ENCODE measurements around the gene FAM50B.

The FAM50B gene

DNA sequence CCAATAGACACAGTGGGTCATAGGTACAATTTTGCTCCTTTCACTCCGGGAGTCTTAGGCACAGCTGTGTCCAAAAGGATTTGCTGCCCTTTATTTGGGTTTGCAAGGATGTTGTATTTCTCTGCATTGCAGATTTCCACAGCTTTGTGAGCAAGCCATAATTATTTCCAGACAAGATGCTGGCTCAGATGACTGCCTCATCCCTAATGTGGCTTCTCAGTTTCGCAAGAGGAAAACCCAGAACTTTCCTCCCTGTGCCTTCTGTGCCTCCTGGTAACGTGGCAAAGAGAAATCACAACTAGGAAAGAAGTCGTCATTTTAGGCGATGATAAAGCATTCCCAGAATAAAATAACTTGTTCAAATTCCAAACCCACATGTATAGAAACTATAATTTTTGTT, 33.7 kb downstream of the FAM50B start:
- Histone ChIP-seq H3K4me3 (ENCODE audit: low read length) (no peak overlapping the region), H3K27me3 (ENCODE audit: control insufficient read depth, insufficient read depth, low read length) (no peaks in the 10 kb centered on the region), H3K9ac (ENCODE audit: low read length) (no peak overlapping the region), H3K9me3 (ENCODE audit: control insufficient read depth, low read length) (no peaks in the 10 kb centered on the region), H3K36me3 (ENCODE audit: control insufficient read depth, insufficient read depth, low read length) (no peaks in the 10 kb centered on the region), H3K4me1 (ENCODE audit: control insufficient read depth, insufficient read depth, low read length) (peaks cover 12% of the 10 kb centered on the region)

- Histone ChIP-seq H3K27me3 (ENCODE audit: control insufficient read depth, insufficient read depth, low read length) (no peaks in the 10 kb centered on the region), H3K9ac (ENCODE audit: low read length) (no peak overlapping the region), H3K4me1 (ENCODE audit: control insufficient read depth, insufficient read depth, low read length) (peaks cover 25% of the 10 kb centered on the region), H3K36me3 (ENCODE audit: control insufficient read depth, insufficient read depth, low read length) (no peaks in the 10 kb centered on the region), H3K9me3 (ENCODE audit: control insufficient read depth, low read length) (no peaks in the 10 kb centered on the region), H3K4me3 (ENCODE audit: low read length) (no peak overlapping the region)
These were observed 35.0 kb downstream of the FAM50B start for GRCh38 chr6:3884007-3884745.

DNA sequence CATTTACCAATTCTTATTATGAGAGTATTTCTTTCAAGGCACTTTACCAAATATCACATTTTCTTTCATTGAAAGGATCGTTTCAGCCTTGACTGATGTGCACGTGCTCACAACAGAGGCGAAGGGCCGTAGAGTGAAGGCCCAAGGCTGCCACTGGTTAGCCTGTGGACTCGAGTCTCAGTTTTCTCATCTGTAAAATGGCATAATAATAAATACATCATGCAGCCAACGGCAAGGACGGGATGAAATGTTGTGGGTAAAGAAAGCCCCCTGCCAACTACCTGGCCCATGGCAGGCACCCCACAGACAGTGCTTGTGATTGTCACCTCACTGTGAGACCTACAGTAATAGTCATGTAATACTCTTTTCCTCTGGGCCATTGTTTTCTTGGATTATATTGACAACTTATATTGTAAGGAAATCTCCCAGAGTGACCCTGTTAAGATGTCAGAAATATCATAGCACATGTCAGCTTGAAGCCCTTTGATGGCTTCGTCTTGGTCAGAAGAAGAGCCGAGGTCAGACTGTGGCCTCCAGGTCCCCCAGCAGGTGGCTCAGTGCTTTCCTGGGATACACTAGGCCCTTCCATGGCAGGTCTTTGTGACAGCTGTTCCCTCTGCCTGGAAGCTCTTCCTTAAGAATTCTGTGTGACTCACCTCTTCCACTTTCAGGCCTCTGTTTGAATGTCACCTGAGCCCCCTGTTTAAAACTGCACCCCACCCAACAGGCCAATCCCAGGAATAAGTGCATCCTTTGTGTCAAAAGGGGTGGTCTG, 36.3 kb downstream of the FAM50B start:
- no peak overlapping the region for H3K4me3 ChIP-seq (ENCODE audit: low read length)
- peaks cover 28% of the 10 kb centered on the region for H3K4me1 ChIP-seq (ENCODE audit: control insufficient read depth, insufficient read depth, low read length)
- no peak overlapping the region for H3K9ac ChIP-seq (ENCODE audit: low read length)
- no peaks in the 10 kb centered on the region for H3K36me3 ChIP-seq (ENCODE audit: control insufficient read depth, insufficient read depth, low read length)
- H3K27me3 ChIP-seq (ENCODE audit: control insufficient read depth, insufficient read depth, low read length) = no peaks in the 10 kb centered on the region
- no peaks in the 10 kb centered on the region for H3K9me3 ChIP-seq (ENCODE audit: control insufficient read depth, low read length)

- no peaks in the 10 kb centered on the region for H3K9me3 ChIP-seq (ENCODE audit: control insufficient read depth, low read length)
- H3K9ac ChIP-seq (ENCODE audit: low read length) = no peak overlapping the region
- H3K4me1 ChIP-seq (ENCODE audit: control insufficient read depth, insufficient read depth, low read length) = peaks cover 28% of the 10 kb centered on the region
- H3K27me3 ChIP-seq (ENCODE audit: control insufficient read depth, insufficient read depth, low read length) = no peaks in the 10 kb centered on the region
- H3K4me3 ChIP-seq (ENCODE audit: low read length) = no peak overlapping the region
- no peaks in the 10 kb centered on the region for H3K36me3 ChIP-seq (ENCODE audit: control insufficient read depth, insufficient read depth, low read length)
These were observed 38.1 kb downstream of the FAM50B start for GRCh38 chr6:3887150-3887700.

- Histone ChIP-seq H3K36me3 (ENCODE audit: control insufficient read depth, insufficient read depth, low read length) (no peaks in the 10 kb centered on the region), H3K4me3 (ENCODE audit: low read length) (no peak overlapping the region), H3K9me3 (ENCODE audit: control insufficient read depth, low read length) (no peaks in the 10 kb centered on the region), H3K27me3 (ENCODE audit: control insufficient read depth, insufficient read depth, low read length) (no peaks in the 10 kb centered on the region), H3K4me1 (ENCODE audit: control insufficient read depth, insufficient read depth, low read length) (peaks cover 28% of the 10 kb centered on the region), H3K9ac (ENCODE audit: low read length) (no peak overlapping the region)
These were observed 39.2 kb downstream of the FAM50B start for GRCh38 chr6:3888153-3888957.

GRCh38 chr6:3890047-3890446, 40.9 kb downstream of the FAM50B start:
- Histone ChIP-seq H3K9me3 (ENCODE audit: control insufficient read depth, low read length) (no peaks in the 10 kb centered on the region), H3K4me1 (ENCODE audit: control insufficient read depth, insufficient read depth, low read length) (peaks cover 28% of the 10 kb centered on the region), H3K36me3 (ENCODE audit: control insufficient read depth, insufficient read depth, low read length) (no peaks in the 10 kb centered on the region), H3K27me3 (ENCODE audit: control insufficient read depth, insufficient read depth, low read length) (no peaks in the 10 kb centered on the region), H3K9ac (ENCODE audit: low read length) (no peak overlapping the region), H3K4me3 (ENCODE audit: low read length) (no peak overlapping the region)

DNA sequence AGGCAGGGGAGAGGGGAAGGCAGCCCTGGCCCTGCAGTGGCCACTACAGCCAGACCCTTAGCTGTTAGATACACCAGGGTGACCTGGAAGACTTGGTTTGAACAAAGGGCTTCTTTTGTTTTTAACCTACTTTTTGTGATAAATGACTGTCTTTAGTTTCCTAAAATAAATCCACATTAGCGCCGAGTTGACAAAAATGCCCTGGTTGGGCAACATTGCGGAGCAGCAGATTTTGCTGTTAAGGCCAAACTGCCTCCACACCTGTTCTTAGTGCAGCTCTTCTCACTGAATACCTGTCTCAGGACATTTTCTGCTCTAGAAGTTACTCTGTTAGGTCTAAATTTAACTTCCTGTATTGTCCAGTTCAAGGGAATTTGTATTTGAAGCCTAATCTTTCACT, 42.7 kb downstream of the FAM50B start:
- no peaks in the 10 kb centered on the region for H3K9me3 ChIP-seq (ENCODE audit: control insufficient read depth, low read length)
- H3K4me1 ChIP-seq (ENCODE audit: control insufficient read depth, insufficient read depth, low read length) = peaks cover 27% of the 10 kb centered on the region

DNA sequence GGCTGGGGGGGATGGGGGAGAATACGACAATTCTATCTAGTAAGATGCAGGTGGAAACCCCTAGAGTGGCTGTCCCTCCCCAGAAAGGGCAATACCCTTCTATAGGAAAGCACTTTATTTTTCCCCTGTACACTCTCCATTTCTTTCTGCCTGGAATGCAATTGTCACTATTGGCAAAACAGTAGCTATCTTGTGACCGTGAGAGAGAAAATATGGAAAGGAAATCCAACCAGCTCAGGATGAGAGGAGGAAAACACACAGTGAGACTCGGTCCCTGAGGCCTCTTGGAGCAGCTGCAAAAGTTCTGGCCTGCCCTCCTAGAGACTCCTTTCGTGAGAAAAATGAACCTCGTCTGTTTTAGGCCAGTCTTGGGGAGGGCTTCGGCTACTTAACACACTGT, 43.4 kb downstream of the FAM50B start:
- peaks cover 19% of the 10 kb centered on the region for H3K4me1 ChIP-seq (ENCODE audit: control insufficient read depth, insufficient read depth, low read length)
- no peaks in the 10 kb centered on the region for H3K9me3 ChIP-seq (ENCODE audit: control insufficient read depth, low read length)
- no peak overlapping the region for H3K9ac ChIP-seq (ENCODE audit: low read length)
- no peak overlapping the region for H3K4me3 ChIP-seq (ENCODE audit: low read length)
- no peaks in the 10 kb centered on the region for H3K36me3 ChIP-seq (ENCODE audit: control insufficient read depth, insufficient read depth, low read length)
- no peaks in the 10 kb centered on the region for H3K27me3 ChIP-seq (ENCODE audit: control insufficient read depth, insufficient read depth, low read length)

More for the DNA sequence above, 42.7 kb downstream of the FAM50B start:
- Histone ChIP-seq H3K9ac (ENCODE audit: low read length) (no peak overlapping the region), H3K4me3 (ENCODE audit: low read length) (no peak overlapping the region), H3K36me3 (ENCODE audit: control insufficient read depth, insufficient read depth, low read length) (no peaks in the 10 kb centered on the region), H3K27me3 (ENCODE audit: control insufficient read depth, insufficient read depth, low read length) (no peaks in the 10 kb centered on the region)

DNA sequence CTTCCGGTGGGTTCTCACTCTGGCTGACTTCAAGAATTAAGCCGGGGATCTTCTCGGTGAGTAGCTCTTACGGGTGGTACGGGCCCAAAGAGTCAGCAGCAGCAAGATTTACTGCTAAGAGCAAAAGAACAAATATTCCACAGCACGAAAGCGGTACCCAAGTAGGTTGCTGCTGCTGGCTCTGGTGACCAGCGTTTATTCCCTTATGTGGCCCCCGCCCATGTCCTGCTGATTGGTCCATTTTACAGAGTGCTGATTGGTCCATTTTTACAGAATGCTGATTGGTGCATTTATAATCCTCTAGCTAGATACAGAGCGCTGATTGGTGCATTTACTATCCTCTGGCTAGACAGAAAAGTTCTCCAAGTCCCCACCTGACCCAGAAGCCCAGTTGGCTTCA, 44.3 kb downstream of the FAM50B start:
- H3K27me3 ChIP-seq (ENCODE audit: control insufficient read depth, insufficient read depth, low read length) = no peaks in the 10 kb centered on the region
- H3K4me3 ChIP-seq (ENCODE audit: low read length) = no peak overlapping the region
- no peaks in the 10 kb centered on the region for H3K9me3 ChIP-seq (ENCODE audit: control insufficient read depth, low read length)
- no peak overlapping the region for H3K9ac ChIP-seq (ENCODE audit: low read length)
- H3K4me1 ChIP-seq (ENCODE audit: control insufficient read depth, insufficient read depth, low read length) = peaks cover 11% of the 10 kb centered on the region
- no peaks in the 10 kb centered on the region for H3K36me3 ChIP-seq (ENCODE audit: control insufficient read depth, insufficient read depth, low read length)

- Histone ChIP-seq H3K4me3 (ENCODE audit: low read length) (no peak overlapping the region), H3K9me3 (ENCODE audit: control insufficient read depth, low read length) (no peaks in the 10 kb centered on the region), H3K36me3 (ENCODE audit: control insufficient read depth, insufficient read depth, low read length) (no peaks in the 10 kb centered on the region)
These were observed 44.7 kb downstream of the FAM50B start for GRCh38 chr6:3893917-3894316.

GRCh38 chr6:3894590-3895311, 45.6 kb downstream of the FAM50B start:
- Histone ChIP-seq H3K36me3 (ENCODE audit: control insufficient read depth, insufficient read depth, low read length) (no peaks in the 10 kb centered on the region), H3K4me3 (ENCODE audit: low read length) (no peak overlapping the region), H3K9me3 (ENCODE audit: control insufficient read depth, low read length) (no peaks in the 10 kb centered on the region), H3K4me1 (ENCODE audit: control insufficient read depth, insufficient read depth, low read length) (peaks cover 2% of the 10 kb centered on the region), H3K27me3 (ENCODE audit: control insufficient read depth, insufficient read depth, low read length) (no peaks in the 10 kb centered on the region), H3K9ac (ENCODE audit: low read length) (no peak overlapping the region)

More at GRCh38 chr6:3893917-3894316, 44.7 kb downstream of the FAM50B start:
- H3K9ac ChIP-seq (ENCODE audit: low read length) = no peak overlapping the region
- H3K27me3 ChIP-seq (ENCODE audit: control insufficient read depth, insufficient read depth, low read length) = no peaks in the 10 kb centered on the region
- H3K4me1 ChIP-seq (ENCODE audit: control insufficient read depth, insufficient read depth, low read length) = peaks cover 6% of the 10 kb centered on the region
